ENCODE results near the gene TEAD1. TPM values are rescaled to one million over a fixed set of nuclear protein-coding genes. Genes with fewer than 3 reads are reported as not detected.

TEAD1 gene
- total RNA-seq, 6 experiments from 2014 or later: 218 to 252 (median 227) TPM

DNA sequence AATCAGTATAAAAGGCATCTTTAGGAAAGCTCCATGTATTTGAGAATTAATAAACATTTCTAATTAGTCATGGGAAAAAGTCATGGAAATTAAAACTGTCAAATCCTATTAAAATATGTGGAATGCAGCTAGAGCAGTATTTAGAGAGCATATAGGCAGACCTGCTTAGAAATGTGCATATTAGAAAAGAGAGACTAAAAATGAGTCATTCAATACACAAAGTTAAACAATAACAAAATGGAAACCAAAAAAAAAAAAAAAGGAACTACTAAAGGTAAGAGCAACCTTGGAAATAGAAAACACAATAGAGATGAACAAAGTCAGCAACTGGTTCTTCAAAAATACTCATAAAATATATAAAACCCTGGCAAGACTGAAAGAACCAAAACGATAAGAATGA is 275.2 kb downstream of the TEAD1 start:
- peaks cover 12% of the 10 kb centered on the region for H3K27me3 Mint-ChIP-seq (ENCODE audit: insufficient read depth)
- TF ChIP-seq CTCF (IDR thresholded peaks at IDR 0.05): no peak
- H3K4me1 Mint-ChIP-seq (ENCODE audit: low read depth): peaks cover 14% of the 10 kb centered on the region
- no peak overlapping the region for H3K27ac Mint-ChIP-seq
- peaks cover 13% of the 10 kb centered on the region for H3K9me3 Mint-ChIP-seq
- H3K4me3 Mint-ChIP-seq: no peak overlapping the region
- peaks cover 22% of the 10 kb centered on the region for H3K36me3 Mint-ChIP-seq (ENCODE audit: low read depth)
- no peak for DNase-seq

- Mint-ChIP-seq H3K27ac (no peak overlapping the region), H3K27me3 (ENCODE audit: insufficient read depth) (peaks cover 15% of the 10 kb centered on the region), H3K36me3 (ENCODE audit: low read depth) (peaks cover 10% of the 10 kb centered on the region), H3K4me3 (no peak overlapping the region), H3K9me3 (peaks cover 13% of the 10 kb centered on the region), H3K4me1 (ENCODE audit: low read depth) (peaks cover 14% of the 10 kb centered on the region)
- no peak for TF ChIP-seq CTCF (IDR thresholded peaks at IDR 0.05)
- DNase-seq: no peak
Measured at GRCh38 chr11:12950670-12951069, 276.4 kb downstream of the TEAD1 start.

- peaks cover 10% of the 10 kb centered on the region for H3K36me3 Mint-ChIP-seq (ENCODE audit: low read depth)
- no peak overlapping the region for H3K27ac Mint-ChIP-seq
- DNase-seq: no peak
- peaks cover 13% of the 10 kb centered on the region for H3K9me3 Mint-ChIP-seq
- no peak overlapping the region for H3K4me3 Mint-ChIP-seq
- peaks cover 14% of the 10 kb centered on the region for H3K4me1 Mint-ChIP-seq (ENCODE audit: low read depth)
- peaks cover 15% of the 10 kb centered on the region for H3K27me3 Mint-ChIP-seq (ENCODE audit: insufficient read depth)
- TF ChIP-seq CTCF (IDR thresholded peaks at IDR 0.05): no peak
Measured at GRCh38 chr11:12951376-12951775, 277.2 kb downstream of the TEAD1 start.

- peaks cover 14% of the 10 kb centered on the region for H3K4me1 Mint-ChIP-seq (ENCODE audit: low read depth)
- H3K27me3 Mint-ChIP-seq (ENCODE audit: insufficient read depth): peaks cover 15% of the 10 kb centered on the region
- DNase-seq: no peak
- H3K4me3 Mint-ChIP-seq: no peak overlapping the region
- peaks cover 13% of the 10 kb centered on the region for H3K9me3 Mint-ChIP-seq
- no peak for TF ChIP-seq CTCF (IDR thresholded peaks at IDR 0.05)
- no peak overlapping the region for H3K27ac Mint-ChIP-seq
- peaks cover 10% of the 10 kb centered on the region for H3K36me3 Mint-ChIP-seq (ENCODE audit: low read depth)
Measured at GRCh38 chr11:12952094-12952493, 277.9 kb downstream of the TEAD1 start.

DNA sequence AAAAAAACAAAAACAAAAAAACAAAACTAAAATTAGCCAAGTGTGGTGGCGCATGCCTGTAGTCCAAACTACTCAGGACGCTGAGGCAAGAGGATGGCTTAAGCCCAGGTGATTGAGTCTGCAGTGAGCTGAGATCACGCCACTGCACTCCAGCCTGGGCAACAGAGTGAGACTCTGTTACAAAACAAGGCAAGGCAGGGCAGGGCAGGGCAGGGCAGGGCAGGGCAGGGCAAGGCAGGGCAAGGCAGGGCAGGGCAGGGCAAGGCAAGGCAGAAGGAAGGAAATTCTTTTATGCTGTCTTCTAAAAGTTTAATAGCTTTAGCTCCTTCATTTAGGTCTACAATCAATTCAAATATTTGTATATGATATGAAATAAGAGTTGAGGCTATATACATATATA is 284.8 kb downstream of the TEAD1 start:
- Mint-ChIP-seq H3K27ac (no peak overlapping the region), H3K36me3 (ENCODE audit: low read depth) (no peaks in the 10 kb centered on the region), H3K9me3 (no peaks in the 10 kb centered on the region), H3K4me1 (ENCODE audit: low read depth) (no peaks in the 10 kb centered on the region), H3K27me3 (ENCODE audit: insufficient read depth) (peaks cover 8% of the 10 kb centered on the region), H3K4me3 (no peak overlapping the region)
- DNase-seq: no peak
- no peak for TF ChIP-seq CTCF (IDR thresholded peaks at IDR 0.05)

GRCh38 chr11:12961615-12962014 is 287.4 kb downstream of the TEAD1 start:
- Mint-ChIP-seq H3K9me3 (no peaks in the 10 kb centered on the region), H3K27me3 (ENCODE audit: insufficient read depth) (peaks cover 3% of the 10 kb centered on the region), H3K4me3 (no peak overlapping the region), H3K27ac (no peak overlapping the region), H3K4me1 (ENCODE audit: low read depth) (no peaks in the 10 kb centered on the region), H3K36me3 (ENCODE audit: low read depth) (no peaks in the 10 kb centered on the region)
- no peak; the same call in 1 of the 2 replicates for TF ChIP-seq CTCF (IDR thresholded peaks at IDR 0.05)
- DNase-seq: peak; percentile 18

Measured in HFFc6 (cell line).